H1 (cell line): ENCODE results near the gene ARHGAP25.

Source experiments
- CHD2 ChIP-seq: IDR thresholded peaks from 2 replicates; pipeline ENCODE4 v1.6.1; 2012; ENCODE audit warnings: low read length, improper control_type of control experiment
- CREB1 ChIP-seq: IDR thresholded peaks from 2 replicates; pipeline ENCODE4 v1.6.1; 2012; ENCODE audit warnings: inconsistent platforms
- EZH2 ChIP-seq: fragments of 200-600 bp; sonication (generic); IDR thresholded peaks from 2 replicates; pipeline ENCODE4 v1.7.1; 2012; ENCODE audit warnings: low read depth, mild to moderate bottlenecking, moderate library complexity, low read length, inconsistent platforms; ENCODE audit not compliant: severe bottlenecking
- GABPA ChIP-seq: IDR thresholded peaks from 2 replicates; pipeline ENCODE4 v1.6.1; 2011; ENCODE audit warnings: mild to moderate bottlenecking, low read length, moderate library complexity, borderline replicate concordance; ENCODE audit not compliant: insufficient read depth
- JUND ChIP-seq: IDR thresholded peaks from 2 replicates; pipeline ENCODE4 v1.6.1; 2011; ENCODE audit warnings: mild to moderate bottlenecking, improper control_type of control experiment, low read length
- NRF1 ChIP-seq: IDR thresholded peaks from 2 replicates; pipeline ENCODE4 v1.6.1; 2011; ENCODE audit warnings: mild to moderate bottlenecking, low read depth, low read length, improper control_type of control experiment
- POLR2A ChIP-seq, 2 experiments: IDR thresholded peaks; 1 replicate in 1 of 2; 2 replicates in 1 of 2; pipeline ENCODE4 v1.6.1; 2011; ENCODE audit warnings: low read depth in 2 of 2, low read length in 2 of 2, mild to moderate bottlenecking in 2 of 2; ENCODE audit errors: control extremely low read depth in 1 of 2
- RFX5 ChIP-seq: IDR thresholded peaks from 2 replicates; pipeline ENCODE4 v1.6.1; 2011; ENCODE audit warnings: low read depth, low read length, improper control_type of control experiment, borderline replicate concordance
- SAP30 ChIP-seq: fragments of 300-600 bp; sonication (generic); IDR thresholded peaks from 2 replicates; pipeline ENCODE4 v1.7.1; 2012; ENCODE audit warnings: low read length, moderate library complexity, mild to moderate bottlenecking, inconsistent platforms; ENCODE audit not compliant: insufficient read depth, insufficient replicate concordance
- TCF12 ChIP-seq: IDR thresholded peaks from 2 replicates; pipeline ENCODE4 v1.6.1; 2011; ENCODE audit warnings: low read depth, mild to moderate bottlenecking, low read length
- YY1 ChIP-seq: IDR thresholded peaks from 2 replicates; pipeline ENCODE4 v1.6.1; 2011; ENCODE audit warnings: low read depth, mild to moderate bottlenecking, low read length
- TF ChIP-seq, protein P1 (sequence below), 3 experiments: IDR thresholded peaks; 1 replicate in 2 of 3; 2 replicates in 1 of 3; pipeline versions ENCODE4 v1.5.1 to v1.6.1; 2011; ENCODE audit warnings: low read length in 3 of 3, mild to moderate bottlenecking in 3 of 3, inconsistent platforms in 2 of 3, low read depth in 1 of 3, moderate library complexity in 1 of 3; ENCODE audit not compliant: insufficient read depth in 1 of 3; ENCODE audit errors: control extremely low read depth in 1 of 3
- TF ChIP-seq, protein P2 (sequence below): IDR thresholded peaks from 2 replicates; pipeline ENCODE4 v1.6.1; 2012; ENCODE audit warnings: inconsistent platforms

DNA sequence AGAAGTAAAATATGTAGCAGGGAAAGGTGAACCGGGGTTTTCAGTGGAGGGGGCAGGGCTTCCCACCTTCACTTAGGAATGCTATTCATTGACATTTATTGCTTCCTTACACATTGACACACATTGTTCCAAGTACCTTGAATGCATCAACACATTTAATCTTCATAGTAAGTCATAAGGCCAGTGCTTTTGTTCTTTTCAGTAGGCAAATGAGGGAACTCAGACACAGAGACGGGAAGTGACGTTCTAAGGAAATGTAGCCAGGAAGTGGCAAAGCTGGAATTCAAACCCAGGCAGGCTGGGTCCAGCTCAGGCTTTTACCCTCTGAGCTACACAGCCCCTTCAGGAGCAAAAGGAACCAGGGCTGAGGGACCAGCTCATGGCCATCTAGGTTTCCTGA, 115.9 kb downstream of the ARHGAP25 start:
- no peak for TF ChIP-seq EZH2
- no peak for TF ChIP-seq GABPA
- TF ChIP-seq POLR2A (IDR thresholded peaks at IDR 0.05; ENCODE audit: control extremely low read depth in 1 of 2, low read depth in 2 of 2, low read length in 2 of 2): no peak
- TF ChIP-seq, protein P1, sequence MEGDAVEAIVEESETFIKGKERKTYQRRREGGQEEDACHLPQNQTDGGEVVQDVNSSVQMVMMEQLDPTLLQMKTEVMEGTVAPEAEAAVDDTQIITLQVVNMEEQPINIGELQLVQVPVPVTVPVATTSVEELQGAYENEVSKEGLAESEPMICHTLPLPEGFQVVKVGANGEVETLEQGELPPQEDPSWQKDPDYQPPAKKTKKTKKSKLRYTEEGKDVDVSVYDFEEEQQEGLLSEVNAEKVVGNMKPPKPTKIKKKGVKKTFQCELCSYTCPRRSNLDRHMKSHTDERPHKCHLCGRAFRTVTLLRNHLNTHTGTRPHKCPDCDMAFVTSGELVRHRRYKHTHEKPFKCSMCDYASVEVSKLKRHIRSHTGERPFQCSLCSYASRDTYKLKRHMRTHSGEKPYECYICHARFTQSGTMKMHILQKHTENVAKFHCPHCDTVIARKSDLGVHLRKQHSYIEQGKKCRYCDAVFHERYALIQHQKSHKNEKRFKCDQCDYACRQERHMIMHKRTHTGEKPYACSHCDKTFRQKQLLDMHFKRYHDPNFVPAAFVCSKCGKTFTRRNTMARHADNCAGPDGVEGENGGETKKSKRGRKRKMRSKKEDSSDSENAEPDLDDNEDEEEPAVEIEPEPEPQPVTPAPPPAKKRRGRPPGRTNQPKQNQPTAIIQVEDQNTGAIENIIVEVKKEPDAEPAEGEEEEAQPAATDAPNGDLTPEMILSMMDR (IDR thresholded peaks at IDR 0.05; ENCODE audit: control extremely low read depth in 1 of 3, insufficient read depth in 1 of 3, low read depth in 1 of 3, low read length in 3 of 3): no peak
- TF ChIP-seq RFX5: no peak
- TF ChIP-seq, protein P2, sequence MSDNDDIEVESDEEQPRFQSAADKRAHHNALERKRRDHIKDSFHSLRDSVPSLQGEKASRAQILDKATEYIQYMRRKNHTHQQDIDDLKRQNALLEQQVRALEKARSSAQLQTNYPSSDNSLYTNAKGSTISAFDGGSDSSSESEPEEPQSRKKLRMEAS: no peak
- TF ChIP-seq YY1: no peak
- TF ChIP-seq NRF1: no peak
- TF ChIP-seq TCF12: no peak
- no peak for TF ChIP-seq CHD2
- no peak for TF ChIP-seq JUND
- no peak for TF ChIP-seq CREB1
- TF ChIP-seq SAP30: no peak
